CD4-positive, alpha-beta memory T cell (primary cell): ENCODE results near the gene ZNF385D. TPM values are rescaled to one million over a fixed set of nuclear protein-coding genes. Genes with fewer than 3 reads are reported as not detected.

Source experiments
- CTCF ChIA-PET: fragments of 350-600 bp; sonication (Branson Sonifier 250); formaldehyde crosslinking; loops from one replicate; lab custom pipeline; 2021; ENCODE audit warnings: inconsistent platforms; ENCODE audit not compliant: partially characterized antibody; lab: Charles Lee
- POLR2A ChIA-PET: fragments of 350-600 bp; sonication (Branson Sonifier 250); formaldehyde crosslinking; loops from one replicate; lab custom pipeline; 2021; ENCODE audit not compliant: partially characterized antibody; lab: Charles Lee
- DNase-seq, 5 donors: peaks; one replicate each; pipeline versions ENCODE4 v3.0.0 to v3.0.0-alpha.2; 2020 to 2022; ENCODE audit warnings: mixed read lengths in 1 of 5
- H3K27ac ChIP-seq: one replicate; pipeline ENCODE4 v1.7.0; 2013; ENCODE audit warnings: low read depth, low read length
- H3K27me3 ChIP-seq: 2 replicates; pipeline ENCODE4 v1.7.0; 2013; ENCODE audit warnings: mild to moderate bottlenecking, low read length, moderate library complexity; ENCODE audit not compliant: insufficient read depth
- H3K36me3 ChIP-seq: 2 replicates; pipeline ENCODE4 v1.7.0; 2013; ENCODE audit warnings: mild to moderate bottlenecking, low read length, moderate library complexity; ENCODE audit not compliant: insufficient read depth
- H3K4me1 ChIP-seq: 2 replicates; pipeline ENCODE4 v1.7.0; 2013; ENCODE audit warnings: mild to moderate bottlenecking, low read length, moderate library complexity; ENCODE audit not compliant: insufficient read depth
- H3K4me3 ChIP-seq, 2 donors: one replicate each; pipeline ENCODE4 v1.7.0; 2013; ENCODE audit warnings: low read length in 2 of 2, mild to moderate bottlenecking in 1 of 2
- H3K9me3 ChIP-seq, 2 donors: one replicate each; pipeline ENCODE4 v1.7.0; 2013; ENCODE audit warnings: low read length in 2 of 2, control low read depth in 1 of 2; ENCODE audit not compliant: control insufficient read depth in 1 of 2
- H3K27ac Mint-ChIP-seq, 7 donors: one replicate each; pipeline ENCODE4 v1.8.0; 2020 to 2021; ENCODE audit warnings: mixed read lengths in 7 of 7, mild to moderate bottlenecking in 6 of 7, inconsistent platforms in 3 of 7, moderate library complexity in 3 of 7
- H3K27me3 Mint-ChIP-seq, 2 donors: one replicate each; pipeline ENCODE4 v1.8.0; 2020 to 2021; ENCODE audit warnings: mixed read lengths in 2 of 2
- H3K36me3 Mint-ChIP-seq, 2 donors: one replicate each; pipeline ENCODE4 v1.8.0; 2020 to 2021; ENCODE audit warnings: mixed read lengths in 2 of 2, inconsistent platforms in 1 of 2, mild to moderate bottlenecking in 1 of 2
- H3K4me1 Mint-ChIP-seq, 4 donors: one replicate each; pipeline ENCODE4 v1.8.0; 2020 to 2021; ENCODE audit warnings: mixed read lengths in 4 of 4, mild to moderate bottlenecking in 1 of 4
- H3K4me3 Mint-ChIP-seq, 8 donors: one replicate each; pipeline ENCODE4 v1.8.0; 2020 to 2021; ENCODE audit warnings: mixed read lengths in 8 of 8, mild to moderate bottlenecking in 7 of 8, moderate library complexity in 6 of 8, inconsistent platforms in 3 of 8
- H3K9me3 Mint-ChIP-seq, 8 donors: one replicate each; pipeline ENCODE4 v1.8.0; 2020 to 2021; ENCODE audit warnings: mixed read lengths in 8 of 8, mild to moderate bottlenecking in 5 of 8, inconsistent platforms in 3 of 8, moderate library complexity in 1 of 8
- intact Hi-C: fragments of 100-400 bp; cut with micrococcal nuclease; formaldehyde crosslinking; loops from one replicate; pipeline ENCODE4 v1.15.1; 2023
- polyA plus RNA-seq, 2 donors: library from polyadenylated mRNA; unstranded; fragments of 300-500 nt; fragmentation: Illumina TruSeq; gene quantifications; one replicate each; pipeline ENCODE4 v1.2.3, GENCODE V29; 2021
- total RNA-seq, 2 experiments: library from RNA; stranded (reverse); gene quantifications; one replicate each; pipeline ENCODE4 v1.2.3, GENCODE V29; 2021

ZNF385D gene
- total and polyA plus RNA-seq, 4 experiments from 2014 or later: not detected

DNA sequence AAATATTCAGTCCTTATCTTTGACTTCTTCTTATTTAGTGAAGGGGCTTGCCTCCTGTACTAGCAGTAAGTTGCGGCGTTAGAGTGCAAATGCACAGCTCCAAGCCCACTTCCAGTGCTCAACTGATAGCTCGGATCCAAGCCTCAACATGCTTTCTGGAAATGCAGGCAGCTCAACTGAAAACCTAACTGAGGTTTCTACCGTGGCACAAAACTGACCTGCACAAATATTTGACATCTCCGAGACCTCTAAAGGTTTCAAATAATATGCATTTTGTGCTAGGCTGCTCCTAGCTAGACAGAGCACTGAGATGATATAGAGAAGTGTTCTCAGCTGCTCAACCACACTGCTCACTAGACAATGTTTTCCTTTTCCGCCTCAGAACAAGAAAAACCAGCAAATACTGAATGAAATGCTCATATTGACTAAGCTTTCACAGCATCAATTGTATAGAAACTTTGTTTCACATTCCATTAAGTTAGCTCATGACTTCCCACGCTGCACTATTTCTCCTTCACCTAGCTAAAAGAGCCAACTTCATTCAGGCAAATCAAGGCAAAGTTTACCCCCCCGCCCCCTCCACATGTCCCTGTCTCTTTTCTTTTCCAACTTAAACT is 822 bp downstream of the ZNF385D start:
- Histone ChIP-seq H3K27me3 (no peaks in the 10 kb centered on the region), H3K4me1 (no peaks in the 10 kb centered on the region), H3K4me3 (no peak overlapping the region), H3K36me3 (no peaks in the 10 kb centered on the region), H3K27ac (no peak overlapping the region), H3K9me3 (no peaks in the 10 kb centered on the region)
- ChIA-PET POLR2A (no interaction called here), CTCF (no interaction called here)
- H3K4me3 Mint-ChIP-seq: no peak overlapping the region
- no peak overlapping the region for H3K27ac Mint-ChIP-seq
- H3K9me3 Mint-ChIP-seq: peaks cover 0 to 6% (median 3%) of the 10 kb centered on the region in 8 donors
- peaks cover 0 to 6% (median 0%) of the 10 kb centered on the region in 4 donors for H3K4me1 Mint-ChIP-seq
- no peaks in the 10 kb centered on the region for H3K27me3 Mint-ChIP-seq
- H3K36me3 Mint-ChIP-seq: no peaks in the 10 kb centered on the region
- DNase-seq: no peak
- intact Hi-C loops: no loop called here

DNA sequence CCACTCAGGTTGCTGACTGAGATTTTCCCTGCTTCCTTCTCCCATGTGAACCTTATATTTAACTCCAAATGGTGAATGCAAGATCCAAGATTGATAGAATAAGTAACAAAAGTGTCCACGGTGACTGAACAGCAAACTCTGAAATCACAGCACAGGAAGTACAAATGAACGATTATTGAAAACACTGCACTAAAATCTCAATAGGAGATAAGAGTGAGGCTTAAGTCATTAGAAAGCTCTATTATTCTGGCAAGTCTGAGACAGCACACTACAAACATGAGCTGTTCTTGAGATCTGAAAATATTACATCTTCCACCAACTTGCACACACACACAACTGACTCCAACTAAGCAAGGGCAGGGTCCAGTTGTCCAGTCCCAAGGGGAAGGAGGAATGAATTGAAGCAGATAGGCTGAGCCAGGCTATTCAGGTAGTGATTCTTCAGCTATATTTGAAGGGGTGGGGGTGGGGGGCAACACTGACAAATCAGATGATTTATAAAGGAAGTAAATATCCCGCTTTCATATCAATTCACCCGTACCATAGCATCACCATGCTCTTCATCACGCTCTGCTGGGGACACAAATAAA is 2.9 kb downstream of the ZNF385D start:
- Mint-ChIP-seq H3K27ac (no peak overlapping the region), H3K27me3 (no peaks in the 10 kb centered on the region), H3K9me3 (peaks cover 0 to 11% (median 2%) of the 10 kb centered on the region in 8 donors), H3K36me3 (no peaks in the 10 kb centered on the region), H3K4me3 (no peak overlapping the region), H3K4me1 (peaks cover 0 to 6% (median 0%) of the 10 kb centered on the region in 4 donors)
- ChIA-PET CTCF (no interaction called here), POLR2A (no interaction called here)
- Histone ChIP-seq H3K9me3 (no peaks in the 10 kb centered on the region), H3K4me1 (no peaks in the 10 kb centered on the region), H3K27ac (no peak overlapping the region), H3K36me3 (no peaks in the 10 kb centered on the region), H3K27me3 (no peaks in the 10 kb centered on the region), H3K4me3 (no peak overlapping the region)
- DNase-seq: no peak
- intact Hi-C loops: no loop called here

DNA sequence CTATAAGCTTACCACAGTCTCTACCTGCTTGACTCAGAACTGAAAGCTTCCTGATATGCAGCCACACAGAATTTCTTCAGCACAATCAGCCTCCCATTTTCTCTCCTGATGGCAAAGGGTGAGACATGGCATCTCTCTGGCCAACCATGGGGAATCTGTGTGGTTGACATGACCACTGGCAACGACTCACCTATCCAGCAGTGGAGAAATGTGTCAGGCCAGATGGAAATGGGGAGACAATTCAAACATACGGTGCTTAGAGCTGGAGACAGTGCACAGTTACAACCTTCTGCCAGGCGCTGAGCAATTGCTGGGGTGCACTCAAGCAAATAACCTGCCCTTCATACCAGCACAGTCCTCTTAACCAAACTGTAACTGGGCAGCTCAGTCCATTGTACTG is 3.6 kb downstream of the ZNF385D start:
- Histone ChIP-seq H3K36me3 (no peaks in the 10 kb centered on the region), H3K27me3 (no peaks in the 10 kb centered on the region), H3K4me3 (no peak overlapping the region), H3K9me3 (no peaks in the 10 kb centered on the region), H3K4me1 (no peaks in the 10 kb centered on the region), H3K27ac (no peak overlapping the region)
- H3K4me1 Mint-ChIP-seq: peaks cover 0 to 6% (median 0%) of the 10 kb centered on the region in 4 donors
- no peak overlapping the region for H3K4me3 Mint-ChIP-seq
- H3K27ac Mint-ChIP-seq: no peak overlapping the region
- H3K9me3 Mint-ChIP-seq: peaks cover 0 to 11% (median 4%) of the 10 kb centered on the region in 8 donors
- DNase-seq: no peak
- ChIA-PET POLR2A (interaction anchor here (0.8 kb wide), 1 partner anchor 17 kb away, joined by 4 read pairs; no protein-coding TSS in a partner anchor), CTCF (no interaction called here)
- no peaks in the 10 kb centered on the region for H3K36me3 Mint-ChIP-seq
- no peaks in the 10 kb centered on the region for H3K27me3 Mint-ChIP-seq
- intact Hi-C loops: no loop called here

DNA sequence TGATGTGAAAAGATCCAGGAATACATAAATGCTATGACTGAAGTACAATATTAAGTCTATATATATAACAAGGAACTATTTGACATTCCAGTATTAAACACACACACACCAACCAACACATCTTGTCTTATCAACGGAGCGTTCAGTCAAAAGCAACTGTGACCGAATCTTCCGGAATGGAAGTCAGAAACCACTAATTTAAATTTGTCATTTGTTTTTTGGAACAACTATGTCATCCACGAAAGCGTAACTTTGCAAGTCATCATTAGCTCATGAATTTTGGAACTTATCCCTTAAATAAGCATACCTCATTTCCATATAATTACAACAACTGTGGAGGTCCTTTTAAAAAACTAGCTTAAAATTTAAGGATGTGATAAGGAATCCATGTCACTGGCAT is 5.0 kb downstream of the ZNF385D start:
- no peak overlapping the region for H3K27ac Mint-ChIP-seq

DNA sequence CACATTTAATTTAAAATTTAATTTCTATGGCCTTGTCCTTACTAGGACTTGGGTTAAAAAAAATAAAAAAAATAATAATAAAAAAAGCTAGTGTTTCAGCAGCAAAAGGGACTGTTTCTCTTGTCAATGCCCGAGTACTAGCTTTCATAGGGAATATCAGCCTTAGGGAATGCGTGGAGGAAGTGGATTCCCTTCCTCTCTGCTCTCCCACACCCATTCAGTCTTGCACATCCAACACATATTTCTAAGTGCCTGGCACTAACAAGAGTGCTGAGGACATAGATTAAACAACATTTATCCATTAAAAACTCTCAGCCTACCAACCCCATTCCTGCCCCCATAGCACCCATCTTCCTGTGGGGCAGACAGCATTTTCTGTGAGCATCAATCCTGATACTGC is 6.2 kb downstream of the ZNF385D start:
- H3K4me1 ChIP-seq: no peaks in the 10 kb centered on the region
- H3K9me3 ChIP-seq: no peaks in the 10 kb centered on the region
- Mint-ChIP-seq H3K4me3 (no peak overlapping the region), H3K27ac (no peak overlapping the region), H3K27me3 (no peaks in the 10 kb centered on the region), H3K9me3 (peaks cover 0 to 11% (median 5%) of the 10 kb centered on the region in 8 donors), H3K4me1 (no peaks in the 10 kb centered on the region), H3K36me3 (no peaks in the 10 kb centered on the region)
- H3K36me3 ChIP-seq: no peaks in the 10 kb centered on the region
- ChIA-PET CTCF (no interaction called here), POLR2A (no interaction called here)
- intact Hi-C loops: no loop called here
- no peak for DNase-seq
- no peaks in the 10 kb centered on the region for H3K27me3 ChIP-seq
- H3K27ac ChIP-seq: no peak overlapping the region
- no peak overlapping the region for H3K4me3 ChIP-seq

More for the DNA sequence above, 5.0 kb downstream of the ZNF385D start:
- intact Hi-C loops: no loop called here
- H3K27ac ChIP-seq: no peak overlapping the region
- no peaks in the 10 kb centered on the region for H3K36me3 ChIP-seq
- Mint-ChIP-seq H3K4me1 (peaks cover 0 to 6% (median 0%) of the 10 kb centered on the region in 4 donors), H3K27me3 (no peaks in the 10 kb centered on the region), H3K4me3 (no peak overlapping the region), H3K36me3 (no peaks in the 10 kb centered on the region), H3K9me3 (peaks cover 0 to 11% (median 6%) of the 10 kb centered on the region in 8 donors)
- ChIA-PET POLR2A (no interaction called here), CTCF (no interaction called here)
- H3K27me3 ChIP-seq: no peaks in the 10 kb centered on the region
- H3K4me1 ChIP-seq: no peaks in the 10 kb centered on the region
- no peak for DNase-seq
- no peaks in the 10 kb centered on the region for H3K9me3 ChIP-seq
- no peak overlapping the region for H3K4me3 ChIP-seq

DNA sequence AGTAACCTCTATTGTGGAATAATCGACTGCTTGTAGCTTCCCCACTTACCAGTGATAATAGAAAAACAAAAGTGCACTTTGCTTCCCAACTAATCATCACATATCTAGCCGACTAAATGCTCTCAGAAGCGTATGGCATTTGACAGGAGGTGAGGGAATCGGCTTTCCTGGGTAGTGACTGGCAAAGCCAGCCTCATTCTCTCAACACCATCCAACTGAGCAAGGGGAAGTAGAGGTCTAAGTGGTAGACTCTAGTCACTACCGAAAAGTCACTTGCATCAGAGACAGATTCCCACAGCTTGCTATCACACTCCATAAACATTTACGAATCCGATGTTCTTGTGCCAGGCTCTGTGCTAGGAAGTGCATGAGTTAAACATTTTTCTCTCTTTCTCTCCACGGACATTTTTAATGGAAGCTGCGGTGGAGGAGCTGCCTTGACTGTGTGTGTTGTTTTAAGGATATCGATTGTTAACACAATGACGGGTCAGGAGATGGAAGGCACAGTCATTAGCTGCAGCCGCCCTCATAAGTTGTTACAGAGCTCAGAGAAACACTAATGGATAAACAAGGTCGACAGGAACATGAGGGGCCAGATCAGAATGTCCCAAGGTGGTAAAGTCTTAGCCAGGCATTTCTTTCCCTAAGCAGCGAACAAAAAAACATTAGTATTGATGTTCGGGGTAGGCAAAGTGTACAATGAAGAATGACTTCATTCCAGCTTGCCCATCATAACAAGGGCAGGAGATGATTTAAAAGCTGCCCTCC is 11.9 kb downstream of the ZNF385D start:
- intact Hi-C loops: no loop called here
- Histone ChIP-seq H3K36me3 (no peaks in the 10 kb centered on the region), H3K27ac (no peak overlapping the region), H3K4me1 (no peaks in the 10 kb centered on the region), H3K4me3 (no peak overlapping the region), H3K9me3 (no peaks in the 10 kb centered on the region), H3K27me3 (no peaks in the 10 kb centered on the region)
- Mint-ChIP-seq H3K4me3 (no peak overlapping the region), H3K4me1 (no peaks in the 10 kb centered on the region), H3K36me3 (no peaks in the 10 kb centered on the region), H3K9me3 (peaks cover 2 to 13% (median 6%) of the 10 kb centered on the region in 8 donors), H3K27me3 (no peaks in the 10 kb centered on the region), H3K27ac (no peak overlapping the region)
- POLR2A ChIA-PET: no interaction called here
- DNase-seq: no peak
- CTCF ChIA-PET: no interaction called here

DNA sequence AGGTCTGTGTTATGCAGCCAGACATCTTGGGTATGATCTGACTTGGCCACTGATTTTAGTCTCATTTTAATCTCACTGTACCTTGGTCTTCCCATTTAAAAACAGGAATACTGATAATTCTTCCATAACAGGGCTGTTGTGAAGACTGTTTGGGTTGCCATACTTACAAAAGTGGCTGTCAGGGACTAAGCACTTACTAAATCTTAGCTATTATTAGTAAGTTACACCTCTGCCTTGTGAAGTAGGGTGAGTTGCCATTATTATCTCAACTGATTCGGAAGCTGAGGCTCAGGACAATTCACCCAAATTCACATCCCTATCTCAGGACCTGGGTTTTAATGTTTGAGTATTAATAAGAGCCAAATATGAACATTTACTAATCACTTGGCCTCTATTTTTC is 12.7 kb downstream of the ZNF385D start:
- POLR2A ChIA-PET: no interaction called here
- CTCF ChIA-PET: no interaction called here
- Mint-ChIP-seq H3K4me3 (no peak overlapping the region), H3K27ac (no peak overlapping the region), H3K4me1 (no peaks in the 10 kb centered on the region), H3K36me3 (no peaks in the 10 kb centered on the region), H3K27me3 (no peaks in the 10 kb centered on the region), H3K9me3 (peaks cover 2 to 12% (median 6%) of the 10 kb centered on the region in 8 donors)
- H3K27ac ChIP-seq: no peak overlapping the region
- no peak for DNase-seq
- H3K9me3 ChIP-seq: no peaks in the 10 kb centered on the region
- no peaks in the 10 kb centered on the region for H3K27me3 ChIP-seq
- no peaks in the 10 kb centered on the region for H3K36me3 ChIP-seq
- H3K4me3 ChIP-seq: no peak overlapping the region
- intact Hi-C loops: no loop called here
- no peaks in the 10 kb centered on the region for H3K4me1 ChIP-seq
